OCI-LY7 (cell line): ENCODE results near the gene TK1. TPM values are rescaled to one million over a fixed set of nuclear protein-coding genes. Genes with fewer than 3 reads are reported as not detected.

Source experiments
- BruUV-seq: library from RNA; stranded (reverse); fragments of 400-500 nt; replicated peaks from 2 replicates; lab custom pipeline; 2021; lab: Mats Ljungman, UMichigan
- CTCF ChIA-PET: fragments of 300-600 bp; sonication (Branson Sonifier 250); formaldehyde crosslinking; loops from one replicate; lab custom pipeline; 2022; ENCODE audit warnings: antibody characterized with exemption; ENCODE audit not compliant: unreplicated experiment; lab: Charles Lee
- POLR2A ChIA-PET: fragments of 300-600 bp; sonication (Branson Sonifier 250); formaldehyde crosslinking; loops from one replicate; lab custom pipeline; 2022; ENCODE audit warnings: antibody characterized with exemption; lab: Charles Lee
- DNase-seq: peaks from one replicate; pipeline ENCODE4 v3.0.0-alpha.2; 2015; ENCODE audit warnings: low spot score
- H2AFZ ChIP-seq: fragments of 200-600 bp; sonication (generic), shearing (Covaris generic); 2 replicates; pipeline ENCODE4 v1.6.1; 2014; ENCODE audit warnings: mild to moderate bottlenecking, antibody characterized with exemption, low read length, moderate library complexity
- H3K27ac ChIP-seq: fragments of 200-600 bp; sonication (generic); 2 replicates; pipeline ENCODE4 v1.5.1; 2014; ENCODE audit warnings: mixed run types, low read depth, mild to moderate bottlenecking, moderate library complexity, low read length, inconsistent platforms; ENCODE audit not compliant: poor library complexity, severe bottlenecking
- H3K36me3 ChIP-seq: fragments of 200-600 bp; sonication (generic); 2 replicates; pipeline ENCODE4 v1.6.1; 2014; ENCODE audit warnings: mild to moderate bottlenecking, antibody characterized with exemption, low read length, moderate library complexity, mixed read lengths; ENCODE audit not compliant: insufficient read depth
- H3K4me1 ChIP-seq: fragments of 200-600 bp; sonication (generic); 2 replicates; pipeline ENCODE4 v1.5.1; 2014; ENCODE audit warnings: mild to moderate bottlenecking, low read length; ENCODE audit not compliant: insufficient read depth, poor library complexity, severe bottlenecking
- H3K4me2 ChIP-seq: fragments of 200-600 bp; sonication (generic); 2 replicates; pipeline ENCODE4 v1.6.1; 2014; ENCODE audit warnings: mild to moderate bottlenecking, low read length
- H3K4me3 ChIP-seq: fragments of 200-600 bp; sonication (generic); 2 replicates; pipeline ENCODE4 v1.5.1; 2014; ENCODE audit warnings: mild to moderate bottlenecking, low read depth, low read length; ENCODE audit not compliant: poor library complexity, severe bottlenecking
- H3K79me2 ChIP-seq: fragments of 200-600 bp; sonication (generic); 2 replicates; pipeline ENCODE4 v1.6.1; 2016; ENCODE audit warnings: low read depth, mild to moderate bottlenecking, low read length, moderate library complexity, mixed read lengths; ENCODE audit not compliant: insufficient read depth
- H3K9me2 ChIP-seq: fragments of 200-600 bp; sonication (generic); 2 replicates; pipeline ENCODE4 v1.6.1; 2016; ENCODE audit warnings: mild to moderate bottlenecking, low read length, mixed read lengths; ENCODE audit not compliant: insufficient read depth
- H3K9me3 ChIP-seq: fragments of 200-600 bp; sonication (generic); 2 replicates; pipeline ENCODE4 v1.6.1; 2014; ENCODE audit warnings: mild to moderate bottlenecking, mixed run types, low read length, mixed read lengths
- H4K20me1 ChIP-seq: fragments of 200-600 bp; sonication (generic); 2 replicates; pipeline ENCODE4 v1.6.1; 2014; ENCODE audit warnings: mild to moderate bottlenecking, antibody characterized with exemption, low read length, moderate library complexity, mixed read lengths; ENCODE audit not compliant: insufficient read depth
- CTCF ChIP-seq: fragments of 200-600 bp; sonication (generic); conservative IDR thresholded peaks from 2 replicates; pipeline ENCODE4 v1.5.1; 2014; ENCODE audit warnings: mild to moderate bottlenecking, antibody characterized with exemption, low read length, moderate library complexity, mixed read lengths
- EZH2phosphoT487 ChIP-seq: fragments of 200-600 bp; sonication (generic); IDR thresholded peaks from 2 replicates; pipeline ENCODE4 v1.6.1; 2018; ENCODE audit warnings: low read depth, borderline replicate concordance, mild to moderate bottlenecking, mixed run types, antibody characterized with exemption, low read length, moderate library complexity, mixed read lengths
- intact Hi-C: fragments of 100-400 bp; cut with micrococcal nuclease; formaldehyde crosslinking; loops from one replicate; pipeline ENCODE4 v1.10.0; 2022; ENCODE audit not compliant: unreplicated experiment
- total RNA-seq, 2 experiments: library from RNA; depleted of rRNA in 1 of 2; stranded (reverse); fragments of >200 nt in 1 of 2; shearing (Covaris generic) in 1 of 2; gene quantifications; 2 replicates each; pipeline ENCODE4 v1.2.3, GENCODE V29; 2014 to 2022

TK1 gene
- total RNA-seq, 2 experiments from 2014 or later = 108 to 149 TPM

DNA sequence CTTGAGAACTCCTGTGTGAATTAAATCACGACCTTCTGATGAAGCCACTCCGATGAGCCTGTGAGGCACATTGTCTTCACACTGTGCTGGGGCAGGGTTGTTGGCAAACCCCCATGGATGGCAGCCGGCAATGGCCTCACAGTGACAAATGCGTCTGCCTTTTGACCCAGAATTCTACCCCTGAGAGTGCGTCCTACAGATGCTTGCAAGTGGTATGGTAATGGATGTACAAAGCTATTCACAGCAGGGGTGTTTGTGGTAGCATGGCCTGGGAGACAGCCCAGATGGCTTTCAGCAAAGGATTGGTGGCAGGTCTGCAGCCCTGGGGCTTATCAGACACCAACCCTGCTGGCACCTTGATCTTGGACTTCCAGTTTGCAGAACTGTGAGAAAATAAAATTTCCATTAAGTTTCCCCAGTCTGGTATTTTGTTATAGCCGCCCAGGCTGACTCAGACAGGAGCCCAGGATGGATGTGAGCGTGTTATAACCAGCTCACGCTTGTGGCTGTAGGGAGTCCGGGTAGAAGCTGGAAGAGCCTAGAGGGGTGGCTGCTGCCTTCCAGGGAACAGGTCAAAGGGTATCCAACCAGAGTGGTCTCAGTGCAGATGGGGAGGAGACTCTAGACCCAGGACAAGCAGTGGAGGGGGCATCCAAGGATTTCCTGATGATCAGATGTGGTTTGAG lies 10.4 kb upstream of the TK1 start:
- H3K4me3 ChIP-seq = no peak overlapping the region
- no TSS peak for BruUV-seq

GRCh38 chr17:78196716-78197115 lies 9.9 kb upstream of the TK1 start:
- ChIA-PET CTCF (no interaction called here), POLR2A (no interaction called here)
- intact Hi-C loops = no loop called here

More for the DNA sequence above, 10.4 kb upstream of the TK1 start:
- Histone ChIP-seq H3K36me3 (peaks cover 79% of the 10 kb centered on the region), H2AFZ (no peak overlapping the region), H3K4me2 (no peak overlapping the region), H3K9me3 (no peaks in the 10 kb centered on the region), H3K27ac (no peak overlapping the region), H3K9me2 (no peaks in the 10 kb centered on the region), H3K79me2 (peaks cover 27% of the 10 kb centered on the region), H4K20me1 (no peaks in the 10 kb centered on the region), H3K4me1 (peaks cover 22% of the 10 kb centered on the region)
- no peak for TF ChIP-seq CTCF
- no peak for TF ChIP-seq EZH2phosphoT487
- POLR2A ChIA-PET = no interaction called here
- intact Hi-C loops = no loop called here
- no peak for DNase-seq
- CTCF ChIA-PET = no interaction called here

More at GRCh38 chr17:78196716-78197115, 9.9 kb upstream of the TK1 start:
- H3K9me3 ChIP-seq = no peaks in the 10 kb centered on the region
- H3K79me2 ChIP-seq = peaks cover 27% of the 10 kb centered on the region
- TSS peak; percentile 41 for BruUV-seq
- TF ChIP-seq EZH2phosphoT487 (no peak), CTCF (no peak)
- no peak overlapping the region for H3K4me2 ChIP-seq
- no peaks in the 10 kb centered on the region for H3K9me2 ChIP-seq
- peaks cover 81% of the 10 kb centered on the region for H3K36me3 ChIP-seq
- DNase-seq = no peak
- H3K4me1 ChIP-seq = peaks cover 28% of the 10 kb centered on the region
- no peaks in the 10 kb centered on the region for H4K20me1 ChIP-seq
- H2AFZ ChIP-seq = no peak overlapping the region
- H3K4me3 ChIP-seq = no peak overlapping the region
- no peak overlapping the region for H3K27ac ChIP-seq
